ENCODE measurements around the gene PAX6. TPM values are rescaled to one million over a fixed set of nuclear protein-coding genes. Genes with fewer than 3 reads are reported as not detected.
A peak's percentile ranks its signal among the peaks of the same experiment; 100 is the strongest.

The PAX6 gene
- total and polyA plus RNA-seq, 2 of the 13 experiments (the other 11 are each of a cell fraction or from before 2014, with no cell fraction given), result 0.15 to 1.1 TPM

- POLR2A ChIA-PET, result no interaction called here
- TF ChIP-seq ELF3 (CRISPR knock-in tag; IDR thresholded peaks at IDR 0.05) (no peak), ZNF562 (CRISPR knock-in tag; IDR thresholded peaks at IDR 0.05; ENCODE audit: borderline replicate concordance) (no peak), ZNF557 (CRISPR knock-in tag; IDR thresholded peaks at IDR 0.05) (no peak), SP140L (CRISPR knock-in tag; IDR thresholded peaks at IDR 0.05; ENCODE audit: borderline replicate concordance) (no peak), ZNF275 (CRISPR knock-in tag; IDR thresholded peaks at IDR 0.05; ENCODE audit: borderline replicate concordance) (no peak), HHEX (CRISPR knock-in tag; IDR thresholded peaks at IDR 0.05) (no peak)
- WGBS (ENCODE audit: low lambda C conversion rate), result 19% methylated on average over 6 of the region's 6 CpGs
These were observed 33.2 kb upstream of the PAX6 start for GRCh38 chr11:31844351-31844750.

GRCh38 chr11:31841435-31841834, 30.3 kb upstream of the PAX6 start:
- Histone ChIP-seq H3K79me2 (ENCODE audit: insufficient read depth, low read length) (no peaks in the 10 kb centered on the region), H3K9me3 (ENCODE audit: low read length) (no peaks in the 10 kb centered on the region), H2AFZ (ENCODE audit: low read length) (no peak overlapping the region), H3K27ac (ENCODE audit: extremely low read length, insufficient read depth, low read length) (no peak overlapping the region), H3K9ac (ENCODE audit: insufficient read depth, low read depth, low read length) (no peak overlapping the region), H4K20me1 (ENCODE audit: insufficient read depth, low read length) (no peaks in the 10 kb centered on the region), H3K4me1 (ENCODE audit: insufficient read depth, low read length) (no peaks in the 10 kb centered on the region), H3K27me3 (ENCODE audit: control insufficient read depth in 1 of 2, insufficient read depth in 2 of 2, low read length in 2 of 2) (no peaks in the 10 kb centered on the region), H3K4me2 (ENCODE audit: low read depth, low read length) (no peak overlapping the region), H3K36me3 (replicated peaks in 1 of 2; ENCODE audit: control insufficient read depth in 1 of 2, insufficient read depth in 2 of 2, low read length in 2 of 2) (no peaks in the 10 kb centered on the region), H3K4me3 (replicated peaks in 1 of 3; ENCODE audit: insufficient read depth in 1 of 3, low read depth in 2 of 3, low read length in 3 of 3) (no peak overlapping the region)
- TF ChIP-seq ZFP36 (IDR thresholded peaks at IDR 0.05; ENCODE audit: borderline replicate concordance, low read depth, low read length, partially characterized antibody), result peak; percentile 32
- TF ChIP-seq AFF4 (CRISPR knock-in tag; IDR thresholded peaks at IDR 0.05), result no peak
- no peak for FAIRE-seq
- no peak for ATAC-seq
- ChIA-PET POLR2A (no interaction called here), CTCF (ENCODE audit: low intra/inter-chr PET ratio, low total read pairs) (no interaction called here)
- no peak for DNase-seq (ENCODE audit: low spot score)
- in situ Hi-C loops (cut with HindIII; ENCODE audit: extremely low pct_ligation_motif_present, low pct_unique_long_range_greater_than_20kb) (no loop called here), intact Hi-C loops (cut with micrococcal nuclease; ENCODE audit: unreplicated experiment) (no loop called here)
- no TSS peak for BruUV-seq (replicated peaks)
- WGBS (ENCODE audit: low lambda C conversion rate), result 0% methylated on average over 3 of the region's 3 CpGs

More at GRCh38 chr11:31844351-31844750, 33.2 kb upstream of the PAX6 start:
- DNase-seq (ENCODE audit: low spot score), result no peak
- ATAC-seq, result no peak
- Histone ChIP-seq H3K4me3 (replicated peaks in 1 of 3; ENCODE audit: insufficient read depth in 1 of 3, low read depth in 2 of 3, low read length in 3 of 3) (no peak overlapping the region), H3K27ac (ENCODE audit: extremely low read length, insufficient read depth, low read length) (no peak overlapping the region), H3K36me3 (replicated peaks in 1 of 2; ENCODE audit: control insufficient read depth in 1 of 2, insufficient read depth in 2 of 2, low read length in 2 of 2) (no peaks in the 10 kb centered on the region), H3K9me3 (ENCODE audit: low read length) (no peaks in the 10 kb centered on the region), H3K79me2 (ENCODE audit: insufficient read depth, low read length) (no peaks in the 10 kb centered on the region), H3K27me3 (ENCODE audit: control insufficient read depth in 1 of 2, insufficient read depth in 2 of 2, low read length in 2 of 2) (no peaks in the 10 kb centered on the region; a peak in 1 of 5 replicates), H2AFZ (ENCODE audit: low read length) (no peak overlapping the region), H3K4me1 (ENCODE audit: insufficient read depth, low read length) (no peaks in the 10 kb centered on the region), H3K4me2 (ENCODE audit: low read depth, low read length) (no peak overlapping the region), H4K20me1 (ENCODE audit: insufficient read depth, low read length) (no peaks in the 10 kb centered on the region), H3K9ac (ENCODE audit: insufficient read depth, low read depth, low read length) (no peak overlapping the region)
- in situ Hi-C loops (cut with HindIII; ENCODE audit: extremely low pct_ligation_motif_present, low pct_unique_long_range_greater_than_20kb) (no loop called here), intact Hi-C loops (cut with micrococcal nuclease; ENCODE audit: unreplicated experiment) (no loop called here)
- CTCF ChIA-PET (ENCODE audit: low intra/inter-chr PET ratio, low total read pairs), result no interaction called here
- BruUV-seq (replicated peaks), result no TSS peak
- no peak for FAIRE-seq
